ENCODE measurements around the gene CEP85L.

DNA sequence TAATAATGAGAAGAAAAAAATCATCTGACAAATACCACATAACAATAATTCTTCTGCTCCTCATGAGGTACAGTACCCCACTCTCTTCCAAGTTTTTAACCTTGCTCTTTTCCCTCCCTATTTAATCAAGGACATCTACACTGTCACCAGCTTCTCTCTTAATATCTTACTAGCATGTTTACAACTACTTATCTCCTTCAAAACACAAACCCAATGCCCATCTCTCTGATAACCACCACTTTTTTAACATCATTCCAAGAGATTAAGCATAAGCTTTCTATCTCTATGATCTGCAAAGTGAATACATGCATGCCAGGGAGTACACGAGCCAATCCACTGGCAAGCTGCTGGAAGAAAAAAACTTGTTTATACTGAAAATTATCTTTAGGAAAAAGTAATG, 10.3 kb downstream of the CEP85L start:
- TF ChIP-seq, protein P1, sequence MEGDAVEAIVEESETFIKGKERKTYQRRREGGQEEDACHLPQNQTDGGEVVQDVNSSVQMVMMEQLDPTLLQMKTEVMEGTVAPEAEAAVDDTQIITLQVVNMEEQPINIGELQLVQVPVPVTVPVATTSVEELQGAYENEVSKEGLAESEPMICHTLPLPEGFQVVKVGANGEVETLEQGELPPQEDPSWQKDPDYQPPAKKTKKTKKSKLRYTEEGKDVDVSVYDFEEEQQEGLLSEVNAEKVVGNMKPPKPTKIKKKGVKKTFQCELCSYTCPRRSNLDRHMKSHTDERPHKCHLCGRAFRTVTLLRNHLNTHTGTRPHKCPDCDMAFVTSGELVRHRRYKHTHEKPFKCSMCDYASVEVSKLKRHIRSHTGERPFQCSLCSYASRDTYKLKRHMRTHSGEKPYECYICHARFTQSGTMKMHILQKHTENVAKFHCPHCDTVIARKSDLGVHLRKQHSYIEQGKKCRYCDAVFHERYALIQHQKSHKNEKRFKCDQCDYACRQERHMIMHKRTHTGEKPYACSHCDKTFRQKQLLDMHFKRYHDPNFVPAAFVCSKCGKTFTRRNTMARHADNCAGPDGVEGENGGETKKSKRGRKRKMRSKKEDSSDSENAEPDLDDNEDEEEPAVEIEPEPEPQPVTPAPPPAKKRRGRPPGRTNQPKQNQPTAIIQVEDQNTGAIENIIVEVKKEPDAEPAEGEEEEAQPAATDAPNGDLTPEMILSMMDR (conservative IDR thresholded peaks at IDR 0.05; ENCODE audit: low read depth, low read length): no peak
- no peak for TF ChIP-seq CEBPB (IDR thresholded peaks at IDR 0.05; ENCODE audit: low read depth, low read length)
